Nucleus accumbens (tissue), 56 donors: ENCODE data around the gene JPH3.
"Not testable (repeated sequence)": the region's sequence is repeated elsewhere in the genome, so short reads cannot be mapped to it uniquely, and the experiment has no call there.

Experiments used
- DNase-seq, 56 donors: peaks; one replicate each; lab custom pipeline; 2025; lab: John Stamatoyannopoulos, UW

Gene JPH3

GRCh38 chr16:87726577-87726976, 124.3 kb downstream of the JPH3 start:
- DNase-seq = not testable (repeated sequence)

GRCh38 chr16:87727346-87727745, 125.0 kb downstream of the JPH3 start:
- no peak for DNase-seq

- DNase-seq = no peak
These were observed 125.7 kb downstream of the JPH3 start for GRCh38 chr16:87728026-87728425.

- no peak for DNase-seq
These were observed 127.1 kb downstream of the JPH3 start for GRCh38 chr16:87729266-87729954.

- DNase-seq = no peak
These were observed 129.3 kb downstream of the JPH3 start for GRCh38 chr16:87731607-87732006.

GRCh38 chr16:87733190-87733589, 130.9 kb downstream of the JPH3 start:
- no peak for DNase-seq

- no peak for DNase-seq
These were observed 132.3 kb downstream of the JPH3 start for GRCh38 chr16:87734644-87735043.

- DNase-seq = peak in 1 of 56 donors; percentile 10
These were observed 133.1 kb downstream of the JPH3 start for GRCh38 chr16:87735270-87736007.

GRCh38 chr16:87736008-87736382, 133.7 kb downstream of the JPH3 start:
- no peak for DNase-seq

GRCh38 chr16:87739801-87740200, 137.5 kb downstream of the JPH3 start:
- no peak for DNase-seq

GRCh38 chr16:87740441-87740840, 138.1 kb downstream of the JPH3 start:
- DNase-seq = no peak

- DNase-seq = peak in 54 of 56 donors; percentile 2 to 86 (median 66)
These were observed 138.7 kb downstream of the JPH3 start for GRCh38 chr16:87740909-87741424.

GRCh38 chr16:87741700-87742415, 139.6 kb downstream of the JPH3 start:
- peak in 7 of 56 donors; percentile 0 to 26 (median 10) for DNase-seq

GRCh38 chr16:87742781-87743490, 140.6 kb downstream of the JPH3 start:
- DNase-seq = no peak

GRCh38 chr16:87744750-87745514, 142.6 kb downstream of the JPH3 start:
- no peak for DNase-seq

- no peak for DNase-seq
These were observed 143.9 kb downstream of the JPH3 start for GRCh38 chr16:87746178-87746577.
